ENCODE results near the gene MARCHF7.
"Not testable (repeated sequence)": the region's sequence is repeated elsewhere in the genome, so short reads cannot be mapped to it uniquely, and the experiment has no call there.

MARCHF7 gene

DNA sequence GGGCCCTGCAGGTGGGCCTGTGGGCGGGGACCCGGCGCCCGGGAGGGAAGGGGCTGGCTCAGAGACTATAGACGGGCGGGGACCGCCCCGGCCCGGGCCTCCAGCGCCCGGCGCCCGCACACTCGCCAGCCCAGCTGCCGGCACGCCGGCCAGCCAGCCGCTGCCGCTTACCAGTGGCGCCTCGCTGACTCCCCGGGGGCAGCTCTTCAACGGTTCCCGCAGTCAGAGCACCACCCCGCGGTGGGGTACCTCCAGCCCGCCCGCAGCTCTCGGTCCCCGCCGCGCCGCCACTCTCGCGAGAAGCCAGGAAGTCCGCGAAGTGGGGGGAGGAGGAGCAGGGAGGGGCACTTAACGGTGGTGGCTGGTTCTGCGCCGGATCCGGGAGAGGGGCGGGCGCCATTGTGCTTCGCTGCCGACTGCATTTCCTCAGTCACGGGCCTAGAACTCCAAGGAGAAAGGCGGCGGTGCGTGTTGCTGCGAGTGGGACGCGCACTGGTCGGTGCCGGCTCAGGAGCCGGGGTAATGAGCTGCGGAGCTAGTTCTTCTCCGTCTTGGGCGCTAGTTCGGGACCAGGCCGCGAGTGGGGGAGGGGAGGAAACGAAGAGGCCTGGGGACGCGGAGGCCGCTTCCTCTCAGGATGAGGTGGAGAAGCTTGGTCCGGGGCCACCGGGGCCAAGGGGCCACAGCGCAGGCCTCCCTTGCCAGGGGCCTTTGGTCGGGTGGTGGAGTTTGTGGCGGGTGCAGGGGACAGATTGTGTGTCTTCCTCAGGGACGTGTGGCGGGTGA, at the start of gene MARCHF7:
Gene MARCHF7, plus strand, starts transcription at position 364 of the 786 bp plus-strand sequence. CDS start 16,517 bp downstream, outside the sequence.
- peak; percentile 96 for DNase-seq

DNA sequence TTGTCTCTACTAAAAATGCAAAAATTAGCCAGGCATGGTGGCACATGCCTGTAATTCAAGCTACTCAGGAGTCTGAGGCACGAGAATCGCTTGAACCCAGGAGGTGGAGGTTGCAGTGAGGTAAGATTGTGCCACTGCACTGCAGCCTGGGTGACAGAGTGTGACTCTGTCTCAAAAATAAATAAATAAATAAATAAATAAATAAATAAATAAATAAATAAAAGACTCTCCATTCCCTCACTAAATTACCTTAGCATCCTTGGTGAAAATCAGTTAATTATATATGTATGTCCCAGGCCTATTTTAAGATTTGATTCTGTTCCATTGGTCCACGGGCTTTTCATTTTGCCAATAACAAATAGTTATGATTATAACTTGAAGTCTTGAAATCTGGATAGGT, 44.9 kb upstream of the MARCHF7 start:
- DNase-seq: not testable (repeated sequence)

- no peak for DNase-seq
These were observed 41.3 kb upstream of the MARCHF7 start for GRCh38 chr2:159671047-159671446.

GRCh38 chr2:159677654-159678053, 34.7 kb upstream of the MARCHF7 start:
- no peak for DNase-seq

GRCh38 chr2:159680692-159681091, 31.6 kb upstream of the MARCHF7 start:
- no peak for DNase-seq

DNA sequence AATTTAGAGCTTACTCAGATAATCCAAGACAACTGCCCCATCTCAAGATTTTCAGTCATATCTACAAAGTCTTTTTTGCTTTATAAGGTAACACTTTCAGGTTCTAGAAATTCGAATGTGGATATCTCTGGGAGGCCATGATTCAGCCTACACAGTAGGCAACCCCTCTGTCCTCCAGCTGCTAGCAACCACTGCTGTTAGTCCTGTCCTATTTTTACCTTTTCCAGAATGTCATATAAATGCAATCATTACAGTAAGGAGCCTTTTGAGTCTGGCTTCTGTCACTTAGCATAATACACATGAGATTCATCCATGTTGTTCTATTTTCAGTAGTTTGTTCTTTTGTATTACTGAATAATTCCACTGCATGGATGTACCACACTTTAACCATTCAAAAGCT, 28.5 kb upstream of the MARCHF7 start:
- DNase-seq: no peak

DNA sequence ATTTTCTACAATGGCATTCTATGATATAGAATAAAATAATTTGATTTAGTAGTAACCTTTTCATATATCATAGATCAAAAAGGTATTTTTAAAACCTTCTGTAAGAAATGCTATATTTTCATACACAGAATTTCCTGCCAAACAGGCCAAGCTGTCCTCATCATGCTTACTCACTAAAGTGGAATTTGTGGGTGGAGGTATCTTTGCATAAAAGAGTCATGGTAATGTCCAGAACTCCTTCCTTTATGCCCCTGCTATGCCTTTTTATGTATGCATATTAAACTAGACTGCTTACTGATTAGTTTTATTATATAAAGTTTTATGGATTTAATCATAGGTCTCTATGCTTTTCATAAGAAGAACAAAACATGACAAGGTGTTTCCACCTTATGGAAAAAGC, 27.5 kb upstream of the MARCHF7 start:
- DNase-seq: no peak

DNA sequence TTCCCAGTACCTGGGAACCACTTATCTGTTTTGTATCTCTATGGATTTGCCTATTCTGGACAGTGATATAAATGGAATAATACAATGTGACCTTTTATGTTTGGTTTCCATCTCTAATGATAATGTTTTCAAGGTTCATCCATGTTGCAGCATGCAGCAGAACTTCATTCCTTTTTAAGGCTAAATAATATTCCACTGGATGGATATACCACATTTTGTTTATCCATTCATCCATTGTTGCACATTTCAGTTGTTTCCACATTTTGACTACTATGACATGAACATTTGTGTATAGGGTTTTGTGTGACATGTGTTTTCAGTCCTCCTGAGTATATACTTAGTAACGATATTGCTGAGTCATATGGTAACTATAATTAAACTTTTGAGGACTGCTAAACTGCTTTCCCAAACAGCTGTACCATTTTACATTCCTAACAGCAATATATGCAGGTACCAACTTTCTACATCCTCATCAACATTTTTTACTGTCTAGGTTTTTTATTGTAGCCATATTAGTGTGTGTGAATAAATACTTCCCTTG, 17.7 kb upstream of the MARCHF7 start:
- no peak for DNase-seq

- no peak for DNase-seq
These were observed 16.4 kb upstream of the MARCHF7 start for GRCh38 chr2:159695795-159696448.

GRCh38 chr2:159703491-159703890, 8.8 kb upstream of the MARCHF7 start:
- DNase-seq: no peak

GRCh38 chr2:159706385-159706980, 5.8 kb upstream of the MARCHF7 start:
- DNase-seq: no peak

DNA sequence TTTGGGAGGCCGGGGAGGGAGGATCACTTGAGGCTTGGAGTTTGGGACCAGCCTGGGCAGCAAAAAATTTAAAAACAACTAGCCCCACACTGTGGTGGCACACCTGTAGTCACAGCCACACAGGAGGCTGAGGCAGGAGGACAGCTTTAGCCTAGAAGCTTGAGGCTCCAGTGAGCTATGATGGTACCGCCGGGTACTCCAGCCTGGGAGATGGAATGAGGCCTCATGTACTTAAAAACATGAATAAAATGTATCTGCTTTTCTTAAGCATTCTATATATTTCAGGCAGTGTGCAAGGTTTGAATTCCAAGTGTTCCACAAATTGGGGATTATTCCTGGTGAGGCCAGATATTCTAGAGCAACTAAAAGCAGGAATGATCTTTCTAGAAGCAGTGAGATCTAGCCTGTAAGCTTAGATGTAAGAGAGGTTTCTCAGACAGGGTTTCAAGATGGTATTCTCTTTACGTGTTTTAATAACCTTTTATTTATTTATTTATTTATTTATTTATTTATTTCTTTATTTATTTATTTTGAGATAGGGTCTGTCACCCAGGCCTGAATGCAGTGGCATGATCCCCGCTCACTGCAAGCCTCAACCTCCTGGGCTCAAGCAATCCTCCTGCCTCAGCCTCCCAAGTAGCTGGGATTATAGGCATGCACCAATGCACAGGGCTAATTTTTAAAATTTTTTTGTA, 4.1 kb upstream of the MARCHF7 start:
- no peak for DNase-seq

- DNase-seq: no peak
These were observed 1.6 kb upstream of the MARCHF7 start for GRCh38 chr2:159710601-159711180.

GRCh38 chr2:159711562-159712142, 654 bp upstream of the MARCHF7 start:
- no peak for DNase-seq

DNA sequence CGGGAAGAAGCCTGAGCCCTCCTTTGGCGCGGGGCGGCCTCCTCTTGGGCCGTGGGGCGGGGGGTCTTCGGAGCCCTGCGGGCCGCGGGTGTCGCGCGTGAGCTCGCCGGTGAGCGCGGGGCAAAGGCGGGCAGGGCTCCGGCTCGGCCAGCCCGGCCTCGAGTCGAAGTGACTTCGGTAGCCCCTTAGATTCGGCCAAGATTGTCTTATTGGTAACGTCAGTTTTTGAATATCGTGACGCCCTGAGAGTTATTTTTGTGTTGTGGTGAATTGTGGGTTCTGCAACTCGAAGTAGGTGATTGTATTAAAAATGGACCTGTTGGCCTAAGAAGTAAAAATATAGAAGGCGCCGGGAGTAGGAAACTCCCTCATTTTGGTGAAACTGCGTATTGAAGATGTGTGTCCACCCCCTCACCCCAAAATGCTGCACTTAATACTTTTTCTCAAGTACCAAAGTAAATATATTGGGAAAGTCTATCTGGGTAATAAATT, 669 bp downstream of the MARCHF7 start:
- peak; percentile 45 for DNase-seq

- no peak for DNase-seq
These were observed 1.4 kb downstream of the MARCHF7 start for GRCh38 chr2:159713631-159714246.

DNA sequence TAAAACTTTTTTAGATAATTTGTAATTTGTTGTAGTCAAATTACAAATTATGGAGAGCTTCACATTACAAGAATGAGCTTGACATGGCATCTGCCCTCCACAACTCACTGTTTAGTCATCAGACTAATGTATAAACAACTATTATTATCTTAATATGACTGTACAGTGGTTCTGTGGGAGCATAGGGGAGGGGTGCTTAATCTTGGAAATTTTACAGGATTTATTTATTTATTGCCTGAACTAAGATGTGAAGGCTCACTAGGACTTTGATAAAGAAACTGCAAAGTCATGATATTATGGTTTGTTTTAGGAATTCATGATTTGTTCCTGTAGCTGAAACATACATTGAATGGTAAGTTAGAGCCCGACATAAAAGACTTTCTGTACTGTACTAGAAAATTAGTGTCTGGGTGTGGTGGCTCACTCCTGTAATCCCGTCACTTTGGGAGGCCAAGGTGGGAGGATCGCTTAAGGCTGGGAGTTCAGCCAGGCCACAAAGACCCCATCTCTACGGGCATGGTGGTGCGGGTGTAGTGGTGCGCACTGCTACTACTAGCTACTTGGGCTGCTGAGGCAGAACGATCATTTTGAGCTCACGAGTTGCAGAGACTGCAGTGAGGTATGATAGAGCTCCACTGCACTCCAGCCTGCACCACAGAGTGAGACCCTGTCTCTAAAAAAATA, 2.1 kb downstream of the MARCHF7 start:
- DNase-seq: no peak

- DNase-seq: no peak
These were observed 3.1 kb downstream of the MARCHF7 start for GRCh38 chr2:159715451-159715850.

DNA sequence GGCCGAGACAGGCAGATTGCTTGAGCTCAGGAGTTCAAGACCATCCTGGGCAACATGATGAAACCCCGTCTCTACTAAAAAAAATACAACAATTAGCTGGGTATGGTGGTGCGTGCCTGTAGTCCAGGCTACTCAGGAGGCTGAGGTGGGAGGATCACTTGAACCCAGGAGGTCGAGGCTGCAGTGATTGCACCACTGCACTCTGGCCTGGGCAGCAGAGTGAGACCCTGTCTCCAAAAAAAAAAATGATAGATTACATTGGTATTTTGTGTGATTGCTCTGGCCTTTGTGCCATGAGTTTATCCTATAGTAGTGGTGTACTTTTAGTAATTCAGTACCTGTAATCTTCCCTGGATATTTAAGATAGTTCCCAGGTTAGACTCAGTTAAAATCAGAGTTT, 4.1 kb downstream of the MARCHF7 start:
- not testable (repeated sequence) for DNase-seq

- no peak for DNase-seq
These were observed 4.6 kb downstream of the MARCHF7 start for GRCh38 chr2:159716857-159717256.

GRCh38 chr2:159720676-159721075, 8.4 kb downstream of the MARCHF7 start:
- no peak for DNase-seq

All from stimulated activated naive CD4-positive, alpha-beta T cell treated with Interleukin-2 at 50 U/mL for 16 hours (primary cell).